Activated CD4-positive, alpha-beta T cell treated with anti-CD3 and anti-CD28 coated beads, Interleukin-2, amount 10 ng/mL, durations not matched to agents 7 days and 5 days (primary cell): ENCODE data around the gene OTUD7B. TPM values are rescaled to one million over a fixed set of nuclear protein-coding genes. Genes with fewer than 3 reads are reported as not detected.
A peak's percentile ranks its signal among the peaks of the same experiment; 100 is the strongest.

Source experiments
- CTCF ChIA-PET: fragments of 350-600 bp; sonication (Branson Sonifier 250); formaldehyde crosslinking; loops from one replicate; lab custom pipeline; 2021; ENCODE audit warnings: antibody characterized with exemption; lab: Charles Lee
- POLR2A ChIA-PET: fragments of 350-600 bp; sonication (Branson Sonifier 250); formaldehyde crosslinking; loops from one replicate; lab custom pipeline; 2021; ENCODE audit warnings: antibody characterized with exemption; lab: Charles Lee
- DNase-seq: peaks from one replicate; pipeline ENCODE4 v3.0.0-alpha.2; 2020
- H3K27ac Mint-ChIP-seq: one replicate; pipeline ENCODE4 v1.8.0; 2021; ENCODE audit warnings: mild to moderate bottlenecking, moderate library complexity, mixed read lengths
- H3K27me3 Mint-ChIP-seq: one replicate; pipeline ENCODE4 v1.8.0; 2021; ENCODE audit warnings: mixed read lengths
- H3K36me3 Mint-ChIP-seq: one replicate; pipeline ENCODE4 v1.8.0; 2021; ENCODE audit warnings: low read depth, mixed read lengths
- H3K4me1 Mint-ChIP-seq: one replicate; pipeline ENCODE4 v1.8.0; 2021; ENCODE audit warnings: mixed read lengths
- H3K4me3 Mint-ChIP-seq: one replicate; pipeline ENCODE4 v1.8.0; 2021; ENCODE audit warnings: mild to moderate bottlenecking, moderate library complexity, mixed read lengths
- H3K9me3 Mint-ChIP-seq: one replicate; pipeline ENCODE4 v1.8.0; 2021; ENCODE audit warnings: mixed read lengths
- total RNA-seq, 2 experiments: library from RNA; stranded (reverse); gene quantifications; one replicate each; pipeline ENCODE4 v1.2.3, GENCODE V29; 2021

OTUD7B gene
- total RNA-seq, 2 experiments from 2014 or later: 9.9 to 10.6 TPM

DNA sequence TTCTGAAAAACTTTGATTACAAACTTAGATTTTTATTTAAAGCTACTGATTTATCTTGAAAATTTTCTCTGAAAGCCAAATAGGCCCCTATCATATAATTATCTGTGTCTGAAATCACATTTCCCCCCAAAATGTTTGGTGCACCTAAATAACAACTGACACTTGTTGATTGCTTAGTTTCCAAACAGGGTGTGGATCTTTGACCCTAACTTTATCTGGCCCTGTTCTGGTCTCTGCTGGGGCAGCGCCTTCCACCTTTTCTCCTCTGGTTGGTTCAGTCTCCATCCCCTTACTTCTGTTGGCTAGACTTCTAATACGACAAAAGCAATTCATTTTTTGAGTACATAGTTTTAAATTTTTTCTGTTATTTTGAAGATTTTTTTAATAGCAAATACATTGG, 10.2 kb upstream of the OTUD7B start:
- Mint-ChIP-seq H3K27me3 (peaks cover 22% of the 10 kb centered on the region), H3K27ac (no peak overlapping the region), H3K9me3 (no peaks in the 10 kb centered on the region), H3K4me1 (no peaks in the 10 kb centered on the region), H3K4me3 (no peak overlapping the region), H3K36me3 (no peaks in the 10 kb centered on the region)
- DNase-seq: no peak
- ChIA-PET CTCF (no interaction called here), POLR2A (no interaction called here)

DNA sequence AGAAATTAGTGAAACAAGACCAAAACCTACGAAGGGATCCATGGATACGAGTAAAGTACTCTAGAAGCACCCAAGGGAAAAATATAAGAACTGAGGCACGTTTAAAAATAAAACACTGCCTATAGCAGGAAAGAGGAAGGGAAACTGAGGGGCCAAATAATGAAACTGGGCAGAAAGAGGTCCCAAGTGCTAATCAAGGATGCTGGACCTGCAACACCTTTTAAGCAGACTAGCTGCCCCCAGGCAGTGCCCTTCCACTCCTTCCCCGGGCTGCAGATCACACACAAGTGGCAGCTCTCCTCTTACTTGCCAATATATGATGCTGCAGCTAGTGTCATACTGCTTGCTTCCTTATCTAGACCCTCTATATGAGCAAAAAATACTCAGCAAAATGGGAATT, 7.6 kb upstream of the OTUD7B start:
- Mint-ChIP-seq H3K27ac (no peak overlapping the region), H3K27me3 (peaks cover 11% of the 10 kb centered on the region), H3K4me1 (peaks cover 2% of the 10 kb centered on the region), H3K36me3 (no peaks in the 10 kb centered on the region), H3K9me3 (no peaks in the 10 kb centered on the region), H3K4me3 (no peak overlapping the region)
- ChIA-PET POLR2A (no interaction called here), CTCF (no interaction called here)
- no peak for DNase-seq

DNA sequence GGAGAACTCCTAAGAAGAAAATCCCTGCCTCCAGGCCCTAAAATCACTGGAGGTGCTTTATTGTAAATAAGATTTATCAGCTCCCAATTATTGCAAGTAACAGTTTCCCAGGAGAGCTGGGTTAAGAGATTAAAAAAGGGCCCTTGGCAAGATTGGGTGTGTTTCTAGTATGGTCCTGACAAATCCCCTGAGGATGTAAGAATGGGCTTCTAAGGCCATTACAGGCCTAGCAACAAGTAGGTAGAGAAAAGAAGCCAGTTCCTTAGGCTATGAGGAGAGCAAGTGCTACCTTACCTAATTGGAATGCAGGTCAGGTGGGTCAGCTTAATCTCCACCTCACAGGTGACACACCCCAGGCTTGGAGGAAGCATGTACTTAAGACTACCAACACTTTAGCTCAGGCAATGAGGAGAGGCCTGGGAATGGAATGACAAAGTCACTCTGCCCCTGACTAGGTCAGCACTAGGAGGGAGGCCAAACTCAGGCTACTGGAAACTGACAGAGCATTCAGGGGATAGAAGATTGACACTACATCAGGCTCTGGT, 6.8 kb upstream of the OTUD7B start:
- peaks cover 4% of the 10 kb centered on the region for H3K4me1 Mint-ChIP-seq
- DNase-seq: no peak
- H3K27me3 Mint-ChIP-seq: peaks cover 8% of the 10 kb centered on the region
- CTCF ChIA-PET: no interaction called here
- H3K9me3 Mint-ChIP-seq: no peaks in the 10 kb centered on the region
- H3K27ac Mint-ChIP-seq: no peak overlapping the region
- no peak overlapping the region for H3K4me3 Mint-ChIP-seq
- POLR2A ChIA-PET: no interaction called here
- H3K36me3 Mint-ChIP-seq: no peaks in the 10 kb centered on the region

DNA sequence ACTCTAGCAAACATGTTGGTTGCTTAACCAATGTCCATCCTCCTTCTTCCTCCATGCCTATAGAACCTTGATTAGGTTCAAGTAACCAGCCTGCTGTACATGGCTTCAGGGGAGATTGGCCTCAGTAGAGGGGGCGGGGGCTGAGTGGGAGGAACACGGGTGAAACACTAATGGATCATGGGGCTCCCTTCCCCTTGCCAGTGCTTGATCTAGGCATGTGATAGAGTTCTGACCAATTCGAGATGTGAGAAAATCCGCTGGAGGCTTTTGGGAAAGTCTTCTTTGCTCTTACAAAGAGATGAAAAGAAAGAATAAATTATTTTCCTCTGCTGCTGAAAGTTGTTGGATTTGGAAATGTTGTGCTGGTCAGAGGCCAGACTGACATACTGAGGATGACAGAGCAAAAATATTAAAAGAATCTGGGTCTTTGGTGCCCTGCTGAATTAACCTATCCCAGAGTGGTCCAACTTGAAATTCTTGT, 5.2 kb upstream of the OTUD7B start:
- H3K4me1 Mint-ChIP-seq: peaks cover 6% of the 10 kb centered on the region
- no peaks in the 10 kb centered on the region for H3K9me3 Mint-ChIP-seq
- no peak overlapping the region for H3K4me3 Mint-ChIP-seq
- DNase-seq: no peak
- no peak overlapping the region for H3K27ac Mint-ChIP-seq
- ChIA-PET POLR2A (interaction anchor here (0.6 kb wide), 1 partner anchor 10 kb away, joined by 3 read pairs; no protein-coding TSS in a partner anchor), CTCF (interaction anchor here (1.0 kb wide), 1 partner anchor 47 kb away, joined by 3 read pairs; no protein-coding TSS in a partner anchor)
- H3K27me3 Mint-ChIP-seq: peaks cover 4% of the 10 kb centered on the region
- no peaks in the 10 kb centered on the region for H3K36me3 Mint-ChIP-seq

DNA sequence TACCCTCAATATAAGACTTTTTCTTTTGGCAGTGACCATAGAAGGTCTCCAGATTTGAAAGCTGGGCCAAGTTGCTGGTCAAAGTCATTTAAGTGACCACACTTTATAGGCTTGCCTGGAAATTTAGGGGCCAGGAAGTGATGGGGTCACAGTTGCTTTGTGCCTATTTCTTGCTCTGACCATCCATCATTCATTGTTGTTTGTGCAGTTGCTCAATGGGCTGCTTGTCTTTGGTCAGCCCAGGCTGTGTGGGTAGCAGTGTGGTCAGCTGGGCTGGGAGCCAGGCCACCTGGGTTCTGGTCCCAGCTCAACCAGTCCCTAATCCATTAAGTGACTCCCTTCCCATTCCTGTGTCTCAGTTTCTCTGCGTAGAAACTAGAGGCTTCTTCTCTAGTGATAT, 2.1 kb upstream of the OTUD7B start:
- DNase-seq: no peak
- H3K4me1 Mint-ChIP-seq: peaks cover 29% of the 10 kb centered on the region
- H3K36me3 Mint-ChIP-seq: peaks cover 3% of the 10 kb centered on the region
- H3K9me3 Mint-ChIP-seq: no peaks in the 10 kb centered on the region
- H3K27ac Mint-ChIP-seq: no peak overlapping the region
- no peak overlapping the region for H3K4me3 Mint-ChIP-seq
- peaks cover 4% of the 10 kb centered on the region for H3K27me3 Mint-ChIP-seq
- ChIA-PET POLR2A (no interaction called here), CTCF (interaction anchor here (0.7 to 2.0 kb wide), 2 partner anchors 20 to 51 kb away, joined by 3 to 7 read pairs; no protein-coding TSS in a partner anchor)

DNA sequence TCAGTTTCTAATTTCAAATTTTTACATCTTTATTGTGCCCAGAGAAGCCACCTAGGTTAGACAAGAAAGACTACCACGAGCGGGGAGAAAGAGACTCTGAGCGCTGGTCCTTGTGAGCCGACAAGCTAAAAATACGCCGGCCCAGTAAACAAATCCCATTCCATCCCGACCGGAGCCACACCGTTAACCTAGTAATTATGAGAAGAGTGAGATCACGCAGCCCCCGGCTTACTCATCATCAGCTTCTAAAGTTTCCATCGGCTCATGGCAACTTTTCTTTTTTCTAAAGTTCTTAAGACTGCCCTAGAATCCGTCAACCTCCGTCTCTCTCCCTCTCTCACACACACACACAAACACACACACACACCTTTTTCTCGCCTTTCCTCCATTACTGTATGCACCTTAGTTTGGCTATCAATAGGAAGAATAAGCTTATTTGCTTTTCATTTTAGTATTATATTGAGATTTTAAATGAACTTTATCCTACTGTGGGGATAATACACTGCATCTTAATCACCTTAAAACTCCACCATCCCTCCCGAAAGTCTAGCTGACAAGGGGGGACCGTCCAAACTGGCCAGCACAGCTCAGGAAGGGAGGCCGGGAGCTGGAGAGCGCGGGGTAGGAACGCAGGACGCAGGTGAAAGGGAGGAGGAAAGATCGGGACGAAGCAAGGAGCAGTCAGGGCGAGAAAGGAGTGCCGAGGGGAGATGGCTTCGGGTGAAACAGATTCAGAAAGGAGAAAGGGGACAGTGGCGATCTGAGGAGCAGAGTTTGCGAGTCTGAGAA, 728 bp downstream of the OTUD7B start:
- peak; percentile 38 for DNase-seq
- Mint-ChIP-seq H3K36me3 (peaks cover 8% of the 10 kb centered on the region), H3K4me3 (peak overlapping the region; percentile 94), H3K27ac (peak overlapping the region; percentile 91), H3K27me3 (peaks cover 4% of the 10 kb centered on the region), H3K9me3 (no peaks in the 10 kb centered on the region), H3K4me1 (peaks cover 35% of the 10 kb centered on the region)
- ChIA-PET CTCF (interaction anchor here (0.9 to 2.4 kb wide), 5 partner anchors 13 to 177 kb away, joined by 3 to 5 read pairs (median 3); no protein-coding TSS in a partner anchor), POLR2A (no interaction called here)

DNA sequence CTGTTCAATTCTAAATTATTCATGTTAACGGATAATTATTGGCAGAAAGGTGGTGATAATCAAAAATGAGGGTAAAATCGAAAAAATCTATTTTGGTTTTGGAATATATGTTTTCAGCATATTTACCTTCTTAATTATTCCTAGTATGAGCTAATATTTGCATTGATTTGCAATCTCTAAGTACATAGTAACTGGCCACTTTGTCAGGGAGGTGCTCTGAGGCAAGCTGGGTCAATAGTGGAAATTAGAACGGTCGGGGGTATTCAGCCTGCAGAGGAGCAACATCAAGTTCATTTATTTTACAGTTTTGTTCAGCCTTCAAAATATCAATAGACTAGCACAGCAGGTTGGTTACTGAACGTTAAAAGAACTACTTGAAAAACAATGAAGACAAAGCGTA, 1.8 kb downstream of the OTUD7B start:
- Mint-ChIP-seq H3K36me3 (peaks cover 13% of the 10 kb centered on the region), H3K4me3 (peak overlapping the region; percentile 94)

DNA sequence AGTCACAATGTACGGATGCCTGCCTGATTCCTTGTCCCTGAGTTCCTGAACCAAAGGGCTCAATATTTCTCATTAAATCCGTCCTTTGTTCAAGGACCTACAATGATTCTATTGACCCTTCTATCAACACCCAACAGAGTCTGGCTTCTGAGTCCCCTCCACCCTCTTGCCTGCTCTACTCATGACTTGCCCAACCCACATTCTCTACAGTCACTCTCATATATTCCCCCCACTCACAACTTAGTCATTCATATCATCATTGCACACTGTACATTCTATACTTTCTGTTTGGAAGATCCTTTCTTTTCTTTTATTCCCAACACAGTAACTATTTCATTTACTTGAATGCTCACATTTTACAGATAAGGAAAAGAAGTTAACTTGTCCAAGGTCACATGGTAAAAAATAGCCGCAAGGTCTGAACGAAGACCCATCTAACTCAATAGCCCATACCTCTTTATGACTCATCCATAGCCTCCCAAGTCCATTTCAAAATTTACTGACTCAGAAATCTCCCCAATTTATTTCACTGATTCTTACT, 3.6 kb downstream of the OTUD7B start:
- no peak overlapping the region for H3K27ac Mint-ChIP-seq
- CTCF ChIA-PET: interaction anchor here (1.0 kb wide), 1 partner anchor 10 kb away, joined by 3 read pairs; no protein-coding TSS in a partner anchor
- DNase-seq: no peak
- H3K4me3 Mint-ChIP-seq: no peak overlapping the region
- no peaks in the 10 kb centered on the region for H3K9me3 Mint-ChIP-seq
- POLR2A ChIA-PET: no interaction called here
- peaks cover 32% of the 10 kb centered on the region for H3K4me1 Mint-ChIP-seq
- H3K36me3 Mint-ChIP-seq: peaks cover 18% of the 10 kb centered on the region
- H3K27me3 Mint-ChIP-seq: no peaks in the 10 kb centered on the region

More for the DNA sequence above, 1.8 kb downstream of the OTUD7B start:
- H3K4me1 Mint-ChIP-seq: peaks cover 35% of the 10 kb centered on the region
- no peak overlapping the region for H3K27ac Mint-ChIP-seq
- ChIA-PET CTCF (interaction anchor here (0.6 to 2.4 kb wide), 3 partner anchors 9 to 280 kb away, joined by 3 to 5 read pairs (median 3); no protein-coding TSS in a partner anchor), POLR2A (no interaction called here)
- peaks cover 2% of the 10 kb centered on the region for H3K27me3 Mint-ChIP-seq
- DNase-seq: no peak
- no peaks in the 10 kb centered on the region for H3K9me3 Mint-ChIP-seq

DNA sequence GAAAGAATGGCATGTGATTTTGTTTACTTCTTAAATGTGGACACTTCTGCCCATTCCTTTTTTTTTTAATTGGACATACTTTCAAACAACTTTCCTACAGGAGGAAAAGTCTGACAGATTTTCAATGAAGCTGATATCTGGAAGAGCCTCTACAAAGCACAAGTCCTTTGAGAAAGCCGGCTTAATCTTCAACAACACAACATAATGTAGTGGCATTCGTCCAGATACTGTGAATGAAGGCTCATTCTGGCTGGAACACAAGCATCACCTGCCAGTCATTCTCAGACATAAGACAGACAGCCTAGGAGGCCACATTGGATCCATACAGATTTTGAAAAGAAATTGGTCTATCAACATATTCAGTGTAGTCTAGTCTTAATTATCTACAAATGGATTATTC, 4.9 kb downstream of the OTUD7B start:
- no peak for DNase-seq
- ChIA-PET CTCF (no interaction called here), POLR2A (no interaction called here)
- H3K4me1 Mint-ChIP-seq: peaks cover 29% of the 10 kb centered on the region
- H3K36me3 Mint-ChIP-seq: peaks cover 19% of the 10 kb centered on the region
- no peaks in the 10 kb centered on the region for H3K27me3 Mint-ChIP-seq
- H3K27ac Mint-ChIP-seq: no peak overlapping the region
- H3K9me3 Mint-ChIP-seq: no peaks in the 10 kb centered on the region
- H3K4me3 Mint-ChIP-seq: no peak overlapping the region

DNA sequence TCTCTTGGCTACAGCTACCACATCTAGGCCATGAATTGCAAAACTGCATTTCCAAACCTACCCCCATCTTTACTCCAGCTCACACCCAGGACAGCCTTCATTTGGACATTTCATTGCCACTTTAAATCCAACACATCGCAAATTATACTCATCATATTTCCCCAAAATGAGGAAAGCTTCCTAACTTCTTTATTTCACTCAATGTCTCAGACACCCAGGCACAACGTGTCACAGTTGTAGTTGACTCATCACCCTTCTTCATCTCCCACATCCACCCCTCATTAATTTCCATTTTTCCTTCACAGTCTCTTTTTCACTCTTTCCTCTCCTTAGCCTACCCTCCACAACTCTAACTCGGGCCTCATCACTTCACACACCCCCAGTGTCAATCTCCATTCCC, 6.7 kb downstream of the OTUD7B start:
- H3K36me3 Mint-ChIP-seq: peaks cover 24% of the 10 kb centered on the region
- H3K4me3 Mint-ChIP-seq: no peak overlapping the region
- POLR2A ChIA-PET: no interaction called here
- no peak for DNase-seq
- H3K27ac Mint-ChIP-seq: no peak overlapping the region
- H3K4me1 Mint-ChIP-seq: peaks cover 15% of the 10 kb centered on the region
- H3K27me3 Mint-ChIP-seq: no peaks in the 10 kb centered on the region
- H3K9me3 Mint-ChIP-seq: no peaks in the 10 kb centered on the region
- CTCF ChIA-PET: interaction anchor here (0.6 to 1.6 kb wide), 2 partner anchors 17 to 21 kb away, joined by 3 to 4 read pairs; no protein-coding TSS in a partner anchor

DNA sequence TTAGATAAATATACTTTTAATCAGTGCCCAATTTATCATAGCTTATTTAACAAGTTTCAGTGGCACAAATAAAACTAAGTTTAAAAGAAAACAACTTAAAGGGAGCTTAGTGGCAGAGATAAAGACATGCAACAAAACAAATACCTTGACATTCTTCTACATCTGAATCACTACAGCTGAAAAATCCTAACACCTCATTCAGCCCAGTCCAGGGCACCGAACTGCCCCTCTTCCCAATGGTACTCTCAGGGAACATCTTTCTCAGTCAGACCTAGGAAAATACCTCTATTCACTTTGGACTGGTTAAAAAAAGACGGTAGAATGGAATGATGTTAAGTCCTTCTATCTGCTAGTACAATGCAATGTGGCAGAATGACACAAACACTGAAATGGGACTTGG, 8.3 kb downstream of the OTUD7B start:
- ChIA-PET CTCF (interaction anchor here (0.7 kb wide), 1 partner anchor 16 kb away, joined by 3 read pairs; no protein-coding TSS in a partner anchor), POLR2A (no interaction called here)
- Mint-ChIP-seq H3K36me3 (peaks cover 24% of the 10 kb centered on the region), H3K4me1 (peaks cover 17% of the 10 kb centered on the region), H3K27ac (no peak overlapping the region), H3K9me3 (no peaks in the 10 kb centered on the region), H3K4me3 (no peak overlapping the region), H3K27me3 (no peaks in the 10 kb centered on the region)
- no peak for DNase-seq

DNA sequence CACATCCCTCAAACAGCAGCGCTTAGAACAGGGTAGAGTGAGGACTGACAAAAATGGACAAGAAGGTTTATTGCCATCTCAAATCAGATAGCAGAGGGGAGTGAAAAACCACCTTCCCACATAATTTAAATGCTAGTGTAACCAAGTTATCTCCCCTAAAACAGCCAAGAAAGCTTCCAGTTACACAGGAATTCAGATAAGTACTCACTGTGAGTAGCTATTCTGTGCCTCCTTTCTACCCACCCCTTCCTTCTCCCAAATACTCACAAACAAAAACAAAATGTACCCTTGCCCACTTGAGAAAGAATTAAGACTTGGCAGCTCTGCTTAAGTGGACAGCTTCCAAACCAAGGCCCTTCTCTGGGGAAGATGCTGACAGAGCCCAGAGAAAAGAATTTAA, 9.1 kb downstream of the OTUD7B start:
- DNase-seq: no peak
- H3K27me3 Mint-ChIP-seq: no peaks in the 10 kb centered on the region
- H3K9me3 Mint-ChIP-seq: no peaks in the 10 kb centered on the region
- H3K4me1 Mint-ChIP-seq: peaks cover 14% of the 10 kb centered on the region
- ChIA-PET CTCF (interaction anchor here (0.7 kb wide), 1 partner anchor 15 kb away, joined by 3 read pairs; no protein-coding TSS in a partner anchor), POLR2A (no interaction called here)
- H3K27ac Mint-ChIP-seq: no peak overlapping the region
- no peak overlapping the region for H3K4me3 Mint-ChIP-seq
- H3K36me3 Mint-ChIP-seq: peaks cover 22% of the 10 kb centered on the region
